Measurements from ENCODE around the gene PANX3. TPM values are rescaled to one million over a fixed set of nuclear protein-coding genes. Genes with fewer than 3 reads are reported as not detected.
A peak's percentile ranks its signal among the peaks of the same experiment; 100 is the strongest.

PANX3 gene
- total and polyA plus RNA-seq, 2 of the 13 experiments (the other 11 are each of a cell fraction or from before 2014, with no cell fraction given): not detected

DNA sequence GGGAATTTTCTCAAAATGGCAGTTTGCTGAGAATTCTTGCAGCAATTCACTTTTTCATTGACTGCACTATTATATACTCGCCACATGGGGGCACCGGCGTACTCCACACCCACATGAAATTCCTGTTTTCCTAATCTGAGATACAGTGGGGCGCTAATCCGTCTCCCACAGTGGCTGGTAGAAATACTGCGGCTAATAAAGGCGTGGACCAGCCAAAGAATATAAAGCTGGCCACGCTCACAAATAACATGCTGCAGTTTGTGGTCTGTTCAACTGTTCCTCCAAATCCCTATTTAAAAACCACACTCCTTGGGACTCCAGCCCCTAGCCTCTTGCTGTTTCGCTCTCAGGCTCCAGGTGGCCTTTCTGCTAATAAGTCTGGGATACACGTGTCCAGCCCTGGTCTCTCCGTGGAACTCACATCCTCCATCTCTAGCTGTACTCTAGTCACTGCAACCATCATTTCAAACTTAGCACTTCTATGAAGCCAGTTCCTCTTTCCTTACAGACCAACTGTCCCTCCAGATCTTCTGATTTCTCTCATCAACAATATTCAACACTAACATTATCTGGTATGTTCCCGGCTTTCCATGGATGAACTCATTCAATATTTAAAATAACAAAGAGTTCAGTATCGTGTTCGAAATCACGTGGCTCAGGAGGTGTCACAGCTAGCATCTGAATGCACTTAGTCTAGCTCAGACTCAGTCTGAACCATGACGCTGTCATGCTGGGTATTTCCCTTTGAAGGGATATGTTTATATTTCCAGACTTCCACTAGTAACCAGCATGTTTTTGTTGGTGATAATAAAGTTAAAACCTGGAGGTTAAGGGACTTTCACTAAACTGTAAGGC, 33.4 kb downstream of the PANX3 start:
- FAIRE-seq: peak; percentile 86
- Histone ChIP-seq H3K9ac (ENCODE audit: insufficient read depth, low read depth, low read length) (no peak overlapping the region), H4K20me1 (ENCODE audit: insufficient read depth, low read length) (no peaks in the 10 kb centered on the region), H3K4me3 (replicated peaks in 1 of 3; ENCODE audit: insufficient read depth in 1 of 3, low read depth in 2 of 3, low read length in 3 of 3) (peak overlapping the region in 2 of 3 experiments; percentile 46 to 52; a peak in 2 of 6 replicates), H3K4me1 (ENCODE audit: insufficient read depth, low read length) (peaks cover 7% of the 10 kb centered on the region), H3K27ac (ENCODE audit: extremely low read length, insufficient read depth, low read length) (no peak overlapping the region), H3K79me2 (ENCODE audit: insufficient read depth, low read length) (no peaks in the 10 kb centered on the region), H3K4me2 (ENCODE audit: low read depth, low read length) (peak overlapping the region; percentile 80), H2AFZ (ENCODE audit: low read length) (peak overlapping the region; percentile 73), H3K27me3 (ENCODE audit: control insufficient read depth in 1 of 2, insufficient read depth in 2 of 2, low read length in 2 of 2) (no peaks in the 10 kb centered on the region), H3K36me3 (replicated peaks in 1 of 2; ENCODE audit: control insufficient read depth in 1 of 2, insufficient read depth in 2 of 2, low read length in 2 of 2) (no peaks in the 10 kb centered on the region), H3K9me3 (ENCODE audit: low read length) (no peaks in the 10 kb centered on the region)
- ChIA-PET CTCF (ENCODE audit: low intra/inter-chr PET ratio, low total read pairs) (interaction anchor here (1.6 to 2.2 kb wide), 2 partner anchors 192 to 222 kb away, joined by 17 to 18 read pairs; no protein-coding TSS in a partner anchor), POLR2A (interaction anchor here (0.6 to 1.1 kb wide), 3 partner anchors 11 to 192 kb away, joined by 3 to 5 read pairs (median 5); no protein-coding TSS in a partner anchor)
- 34% methylated on average over 16 of the region's 16 CpGs for WGBS (ENCODE audit: low lambda C conversion rate)
- BruUV-seq (replicated peaks): no TSS peak
- ATAC-seq: peak; percentile 95
- in situ Hi-C loops (cut with HindIII; ENCODE audit: extremely low pct_ligation_motif_present, low pct_unique_long_range_greater_than_20kb): loop anchor here (5.0 to 10.0 kb wide), 2 partner anchors 193 to 220 kb away; partner anchors contain the start of gene ROBO3
- intact Hi-C loops (cut with micrococcal nuclease; ENCODE audit: unreplicated experiment): loop anchor here (1.0 kb wide), 2 partner anchors 193 to 223 kb away; no protein-coding TSS in a partner anchor
- peak; percentile 64 for DNase-seq (ENCODE audit: low spot score)
- TF ChIP-seq YY1 (IDR thresholded peaks at IDR 0.05; ENCODE audit: insufficient read depth, insufficient replicate concordance, low read depth, low read length): peak; percentile 16
- TF ChIP-seq, protein P1, sequence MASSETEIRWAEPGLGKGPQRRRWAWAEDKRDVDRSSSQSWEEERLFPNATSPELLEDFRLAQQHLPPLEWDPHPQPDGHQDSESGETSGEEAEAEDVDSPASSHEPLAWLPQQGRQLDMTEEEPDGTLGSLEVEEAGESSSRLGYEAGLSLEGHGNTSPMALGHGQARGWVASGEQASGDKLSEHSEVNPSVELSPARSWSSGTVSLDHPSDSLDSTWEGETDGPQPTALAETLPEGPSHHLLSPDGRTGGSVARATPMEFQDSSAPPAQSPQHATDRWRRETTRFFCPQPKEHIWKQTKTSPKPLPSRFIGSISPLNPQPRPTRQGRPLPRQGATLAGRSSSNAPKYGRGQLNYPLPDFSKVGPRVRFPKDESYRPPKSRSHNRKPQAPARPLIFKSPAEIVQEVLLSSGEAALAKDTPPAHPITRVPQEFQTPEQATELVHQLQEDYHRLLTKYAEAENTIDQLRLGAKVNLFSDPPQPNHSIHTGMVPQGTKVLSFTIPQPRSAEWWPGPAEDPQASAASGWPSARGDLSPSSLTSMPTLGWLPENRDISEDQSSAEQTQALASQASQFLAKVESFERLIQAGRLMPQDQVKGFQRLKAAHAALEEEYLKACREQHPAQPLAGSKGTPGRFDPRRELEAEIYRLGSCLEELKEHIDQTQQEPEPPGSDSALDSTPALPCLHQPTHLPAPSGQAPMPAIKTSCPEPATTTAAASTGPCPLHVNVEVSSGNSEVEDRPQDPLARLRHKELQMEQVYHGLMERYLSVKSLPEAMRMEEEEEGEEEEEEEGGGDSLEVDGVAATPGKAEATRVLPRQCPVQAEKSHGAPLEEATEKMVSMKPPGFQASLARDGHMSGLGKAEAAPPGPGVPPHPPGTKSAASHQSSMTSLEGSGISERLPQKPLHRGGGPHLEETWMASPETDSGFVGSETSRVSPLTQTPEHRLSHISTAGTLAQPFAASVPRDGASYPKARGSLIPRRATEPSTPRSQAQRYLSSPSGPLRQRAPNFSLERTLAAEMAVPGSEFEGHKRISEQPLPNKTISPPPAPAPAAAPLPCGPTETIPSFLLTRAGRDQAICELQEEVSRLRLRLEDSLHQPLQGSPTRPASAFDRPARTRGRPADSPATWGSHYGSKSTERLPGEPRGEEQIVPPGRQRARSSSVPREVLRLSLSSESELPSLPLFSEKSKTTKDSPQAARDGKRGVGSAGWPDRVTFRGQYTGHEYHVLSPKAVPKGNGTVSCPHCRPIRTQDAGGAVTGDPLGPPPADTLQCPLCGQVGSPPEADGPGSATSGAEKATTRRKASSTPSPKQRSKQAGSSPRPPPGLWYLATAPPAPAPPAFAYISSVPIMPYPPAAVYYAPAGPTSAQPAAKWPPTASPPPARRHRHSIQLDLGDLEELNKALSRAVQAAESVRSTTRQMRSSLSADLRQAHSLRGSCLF (CRISPR knock-in tag; IDR thresholded peaks at IDR 0.05; ENCODE audit: borderline replicate concordance): no peak
- 0 out of 2 replicates have a peak, but pooled peaks have one; percentile 26 for TF ChIP-seq MAZ (IDR thresholded peaks at IDR 0.05; ENCODE audit: borderline replicate concordance, low read depth, low read length)
- TF ChIP-seq MAZ (CRISPR knock-in tag; IDR thresholded peaks at IDR 0.05; ENCODE audit: low read depth): no peak
- TF ChIP-seq, protein P2, sequence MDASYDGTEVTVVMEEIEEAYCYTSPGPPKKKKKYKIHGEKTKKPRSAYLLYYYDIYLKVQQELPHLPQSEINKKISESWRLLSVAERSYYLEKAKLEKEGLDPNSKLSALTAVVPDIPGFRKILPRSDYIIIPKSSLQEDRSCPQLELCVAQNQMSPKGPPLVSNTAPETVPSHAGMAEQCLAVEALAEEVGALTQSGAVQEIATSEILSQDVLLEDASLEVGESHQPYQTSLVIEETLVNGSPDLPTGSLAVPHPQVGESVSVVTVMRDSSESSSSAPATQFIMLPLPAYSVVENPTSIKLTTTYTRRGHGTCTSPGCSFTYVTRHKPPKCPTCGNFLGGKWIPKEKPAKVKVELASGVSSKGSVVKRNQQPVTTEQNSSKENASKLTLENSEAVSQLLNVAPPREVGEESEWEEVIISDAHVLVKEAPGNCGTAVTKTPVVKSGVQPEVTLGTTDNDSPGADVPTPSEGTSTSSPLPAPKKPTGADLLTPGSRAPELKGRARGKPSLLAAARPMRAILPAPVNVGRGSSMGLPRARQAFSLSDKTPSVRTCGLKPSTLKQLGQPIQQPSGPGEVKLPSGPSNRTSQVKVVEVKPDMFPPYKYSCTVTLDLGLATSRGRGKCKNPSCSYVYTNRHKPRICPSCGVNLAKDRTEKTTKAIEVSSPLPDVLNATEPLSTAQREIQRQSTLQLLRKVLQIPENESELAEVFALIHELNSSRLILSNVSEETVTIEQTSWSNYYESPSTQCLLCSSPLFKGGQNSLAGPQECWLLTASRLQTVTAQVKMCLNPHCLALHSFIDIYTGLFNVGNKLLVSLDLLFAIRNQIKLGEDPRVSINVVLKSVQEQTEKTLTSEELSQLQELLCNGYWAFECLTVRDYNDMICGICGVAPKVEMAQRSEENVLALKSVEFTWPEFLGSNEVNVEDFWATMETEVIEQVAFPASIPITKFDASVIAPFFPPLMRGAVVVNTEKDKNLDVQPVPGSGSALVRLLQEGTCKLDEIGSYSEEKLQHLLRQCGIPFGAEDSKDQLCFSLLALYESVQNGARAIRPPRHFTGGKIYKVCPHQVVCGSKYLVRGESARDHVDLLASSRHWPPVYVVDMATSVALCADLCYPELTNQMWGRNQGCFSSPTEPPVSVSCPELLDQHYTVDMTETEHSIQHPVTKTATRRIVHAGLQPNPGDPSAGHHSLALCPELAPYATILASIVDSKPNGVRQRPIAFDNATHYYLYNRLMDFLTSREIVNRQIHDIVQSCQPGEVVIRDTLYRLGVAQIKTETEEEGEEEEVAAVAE (CRISPR knock-in tag; IDR thresholded peaks at IDR 0.05; ENCODE audit: borderline replicate concordance): no peak
- TF ChIP-seq ZNF282 (IDR thresholded peaks at IDR 0.05; ENCODE audit: partially characterized antibody): no peak
- peak; percentile 12; the same call in 1 of the 2 replicates for TF ChIP-seq GABPB1 (CRISPR knock-in tag; IDR thresholded peaks at IDR 0.05)
- TF ChIP-seq, protein P3, sequence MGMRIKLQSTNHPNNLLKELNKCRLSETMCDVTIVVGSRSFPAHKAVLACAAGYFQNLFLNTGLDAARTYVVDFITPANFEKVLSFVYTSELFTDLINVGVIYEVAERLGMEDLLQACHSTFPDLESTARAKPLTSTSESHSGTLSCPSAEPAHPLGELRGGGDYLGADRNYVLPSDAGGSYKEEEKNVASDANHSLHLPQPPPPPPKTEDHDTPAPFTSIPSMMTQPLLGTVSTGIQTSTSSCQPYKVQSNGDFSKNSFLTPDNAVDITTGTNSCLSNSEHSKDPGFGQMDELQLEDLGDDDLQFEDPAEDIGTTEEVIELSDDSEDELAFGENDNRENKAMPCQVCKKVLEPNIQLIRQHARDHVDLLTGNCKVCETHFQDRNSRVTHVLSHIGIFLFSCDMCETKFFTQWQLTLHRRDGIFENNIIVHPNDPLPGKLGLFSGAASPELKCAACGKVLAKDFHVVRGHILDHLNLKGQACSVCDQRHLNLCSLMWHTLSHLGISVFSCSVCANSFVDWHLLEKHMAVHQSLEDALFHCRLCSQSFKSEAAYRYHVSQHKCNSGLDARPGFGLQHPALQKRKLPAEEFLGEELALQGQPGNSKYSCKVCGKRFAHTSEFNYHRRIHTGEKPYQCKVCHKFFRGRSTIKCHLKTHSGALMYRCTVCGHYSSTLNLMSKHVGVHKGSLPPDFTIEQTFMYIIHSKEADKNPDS (CRISPR knock-in tag; IDR thresholded peaks at IDR 0.05): no peak
